ENCODE results near the gene USP15. TPM values are rescaled to one million over a fixed set of nuclear protein-coding genes. Genes with fewer than 3 reads are reported as not detected.

The USP15 gene
- total and polyA plus RNA-seq, 2 of the 4 experiments (the other 2 are of a cell fraction) = 28.5 to 49.6 TPM

DNA sequence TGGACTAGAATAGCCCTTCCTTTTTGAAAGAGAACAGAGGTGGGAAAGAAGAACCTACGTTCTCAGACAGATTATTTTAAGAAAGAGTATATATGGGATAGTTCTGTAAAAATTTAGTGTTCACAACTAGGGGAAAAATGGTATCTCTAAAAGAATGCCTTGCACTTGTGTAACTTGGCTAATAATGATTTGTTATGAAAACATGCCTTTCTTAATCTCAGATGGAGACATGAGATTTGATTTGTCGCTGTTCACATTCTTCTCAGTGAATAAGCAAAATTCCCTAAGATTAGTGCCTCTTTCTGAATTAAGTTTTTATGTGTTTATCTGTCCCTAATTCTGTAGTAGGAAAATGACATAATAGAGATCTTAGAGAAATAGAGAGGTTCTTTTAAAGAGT lies 100.8 kb downstream of the USP15 start:
- no CpG with 5 or more reads among the region's 2 CpGs for WGBS, 2 experiments (ENCODE audit: extremely low coverage in 2 of 2, insufficient read length in 1 of 2)
- Histone ChIP-seq H4K8ac (ENCODE audit: low read depth in 2 of 2, low read length in 2 of 2) (no peak overlapping the region), H2BK20ac (ENCODE audit: low read depth, low read length) (no peak overlapping the region), H2AK9ac (replicated peaks; ENCODE audit: low read depth, low read length, poor library complexity) (no peak overlapping the region), H3K4me2 (ENCODE audit: low read depth, low read length) (no peak overlapping the region), H3K27me3 (ENCODE audit: control insufficient read depth, insufficient read depth, low read length) (no peaks in the 10 kb centered on the region), H3K9ac (ENCODE audit: low read depth, low read length) (no peak overlapping the region), H3K4me1 (ENCODE audit: control insufficient read depth, insufficient read depth, low read length) (no peaks in the 10 kb centered on the region), H4K20me1 (ENCODE audit: insufficient read depth, low read length) (no peaks in the 10 kb centered on the region), H2AFZ (replicated peaks; ENCODE audit: low read length, poor library complexity) (no peak overlapping the region), H2BK120ac (ENCODE audit: low read depth, low read length) (no peak overlapping the region), H3K9me1 (ENCODE audit: insufficient read depth, low read length) (no peaks in the 10 kb centered on the region), H3K18ac (ENCODE audit: low read depth, low read length) (no peak overlapping the region), H3K4ac (ENCODE audit: low read depth, low read length) (no peak overlapping the region), H3K79me1 (ENCODE audit: low read depth in 1 of 2, low read length in 2 of 2) (peaks cover 0 to 4% of the 10 kb centered on the region in 2 experiments; a peak in 3 of 4 replicates), H4K5ac (ENCODE audit: low read depth, low read length) (no peak overlapping the region), H3K36me3 (ENCODE audit: control insufficient read depth, insufficient read depth, low read length) (no peaks in the 10 kb centered on the region), H2BK15ac (ENCODE audit: low read depth, low read length) (no peak overlapping the region), H4K91ac (ENCODE audit: insufficient read depth, low read depth, low read length) (no peak overlapping the region), H3K9me3 (ENCODE audit: control insufficient read depth, insufficient read depth, low read length) (no peaks in the 10 kb centered on the region), H2BK5ac (ENCODE audit: low read depth, low read length, poor library complexity, severe bottlenecking) (no peak overlapping the region), H3K56ac (ENCODE audit: extremely low read depth, insufficient read depth, low read length) (no peak overlapping the region), H3K27ac (ENCODE audit: insufficient read depth, low read length) (no peak overlapping the region), H2AK5ac (ENCODE audit: low read depth, low read length) (no peak overlapping the region), H3K4me3 (ENCODE audit: insufficient read depth, low read depth, low read length) (no peak overlapping the region), H3K23ac (ENCODE audit: low read depth, low read length) (no peak overlapping the region), H3K14ac (replicated peaks; ENCODE audit: low read depth, low read length) (no peak overlapping the region)
- DNase-seq (no peak), ATAC-seq (ENCODE audit: low read depth) (no peak)
- dilution Hi-C loops (cut with HindIII; ENCODE audit: low sequenced_read_pairs, unreplicated experiment) (no loop called here), intact Hi-C loops (cut with micrococcal nuclease) (no loop called here), in situ Hi-C loops (cut with MboI; ENCODE audit: low sequenced_read_pairs) (no loop called here)
- no TSS peak for BruUV-seq (replicated peaks)
- CTCF ChIA-PET = no interaction called here
- POLR2A ChIA-PET (ENCODE audit: unreplicated experiment) = no interaction called here
- TF ChIP-seq, protein P1, sequence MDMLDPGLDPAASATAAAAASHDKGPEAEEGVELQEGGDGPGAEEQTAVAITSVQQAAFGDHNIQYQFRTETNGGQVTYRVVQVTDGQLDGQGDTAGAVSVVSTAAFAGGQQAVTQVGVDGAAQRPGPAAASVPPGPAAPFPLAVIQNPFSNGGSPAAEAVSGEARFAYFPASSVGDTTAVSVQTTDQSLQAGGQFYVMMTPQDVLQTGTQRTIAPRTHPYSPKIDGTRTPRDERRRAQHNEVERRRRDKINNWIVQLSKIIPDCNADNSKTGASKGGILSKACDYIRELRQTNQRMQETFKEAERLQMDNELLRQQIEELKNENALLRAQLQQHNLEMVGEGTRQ (IDR thresholded peaks at IDR 0.05; ENCODE audit: low read depth, low read length) = no peak

All from IMR-90 (cell line).